ENCODE results near the gene FXYD1.

The FXYD1 gene

DNA sequence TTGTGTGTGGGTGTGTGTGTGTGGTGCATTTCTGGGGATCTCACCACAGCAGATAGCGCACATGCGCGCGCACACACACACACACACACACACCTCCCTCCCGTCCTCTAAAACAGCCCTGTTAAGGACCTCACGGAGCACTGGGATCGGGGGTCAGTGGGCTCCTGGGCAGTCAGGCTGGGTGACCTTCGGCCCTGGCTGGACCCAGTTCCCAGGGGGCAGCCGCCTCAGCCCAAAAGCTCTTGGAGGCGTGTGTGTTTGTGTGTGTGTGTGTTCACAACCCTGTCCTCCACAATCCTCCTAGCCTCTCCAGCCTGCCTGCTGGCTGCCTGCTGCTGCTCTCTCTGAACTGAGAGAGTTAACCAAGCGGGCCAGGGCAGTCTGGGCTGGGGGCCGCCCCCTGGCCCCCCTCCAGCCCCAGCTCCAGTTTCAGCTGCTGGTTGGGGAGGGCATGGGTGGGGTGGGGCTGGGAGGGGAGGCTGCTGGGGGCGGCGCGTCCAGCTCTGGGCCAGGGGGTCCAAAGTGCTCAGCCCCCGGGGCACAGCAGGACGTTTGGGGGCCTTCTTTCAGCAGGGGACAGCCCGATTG, at the start of gene FXYD1:
TSS of gene FXYD1 (plus strand) at position 520 of the 588 bp plus-strand sequence. CDS start 1,256 bp downstream, outside the sequence.
- Histone ChIP-seq H3K36me3 (ENCODE audit: control insufficient read depth, insufficient read depth, low read length) (no peaks in the 10 kb centered on the region), H3K27ac (ENCODE audit: low read depth, low read length) (peak within 1 kb of the TSS; percentile 87), H3K4me1 (ENCODE audit: control insufficient read depth, insufficient read depth, low read length) (no peaks in the 10 kb centered on the region), H3K9ac (ENCODE audit: low read length) (peak within 1 kb of the TSS; percentile 32), H3K27me3 (ENCODE audit: control insufficient read depth, insufficient read depth, low read length) (peaks cover 5% of the 10 kb centered on the region), H3K4me3 (ENCODE audit: low read length) (peak within 1 kb of the TSS; percentile 63)

- Histone ChIP-seq H3K36me3 (ENCODE audit: control insufficient read depth, insufficient read depth, low read length) (no peaks in the 10 kb centered on the region), H3K4me3 (ENCODE audit: low read length) (no peak overlapping the region), H3K4me1 (ENCODE audit: control insufficient read depth, insufficient read depth, low read length) (no peaks in the 10 kb centered on the region), H3K27me3 (ENCODE audit: control insufficient read depth, insufficient read depth, low read length) (no peaks in the 10 kb centered on the region), H3K9ac (ENCODE audit: low read length) (no peak overlapping the region), H3K27ac (ENCODE audit: low read depth, low read length) (no peak overlapping the region)
Measured at GRCh38 chr19:35089554-35089953, 49.1 kb upstream of the FXYD1 start.

GRCh38 chr19:35090160-35090505, 48.5 kb upstream of the FXYD1 start:
- Histone ChIP-seq H3K36me3 (ENCODE audit: control insufficient read depth, insufficient read depth, low read length) (no peaks in the 10 kb centered on the region), H3K27ac (ENCODE audit: low read depth, low read length) (no peak overlapping the region), H3K9ac (ENCODE audit: low read length) (no peak overlapping the region), H3K4me3 (ENCODE audit: low read length) (no peak overlapping the region), H3K4me1 (ENCODE audit: control insufficient read depth, insufficient read depth, low read length) (no peaks in the 10 kb centered on the region), H3K27me3 (ENCODE audit: control insufficient read depth, insufficient read depth, low read length) (no peaks in the 10 kb centered on the region)

- Histone ChIP-seq H3K4me1 (ENCODE audit: control insufficient read depth, insufficient read depth, low read length) (no peaks in the 10 kb centered on the region), H3K4me3 (ENCODE audit: low read length) (no peak overlapping the region), H3K36me3 (ENCODE audit: control insufficient read depth, insufficient read depth, low read length) (no peaks in the 10 kb centered on the region), H3K9ac (ENCODE audit: low read length) (no peak overlapping the region), H3K27me3 (ENCODE audit: control insufficient read depth, insufficient read depth, low read length) (no peaks in the 10 kb centered on the region), H3K27ac (ENCODE audit: low read depth, low read length) (no peak overlapping the region)
Measured at GRCh38 chr19:35090506-35091214, 48.0 kb upstream of the FXYD1 start.

GRCh38 chr19:35093430-35093829, 45.2 kb upstream of the FXYD1 start:
- Histone ChIP-seq H3K9ac (ENCODE audit: low read length) (no peak overlapping the region), H3K27me3 (ENCODE audit: control insufficient read depth, insufficient read depth, low read length) (no peaks in the 10 kb centered on the region), H3K27ac (ENCODE audit: low read depth, low read length) (no peak overlapping the region), H3K4me3 (ENCODE audit: low read length) (no peak overlapping the region), H3K36me3 (ENCODE audit: control insufficient read depth, insufficient read depth, low read length) (no peaks in the 10 kb centered on the region), H3K4me1 (ENCODE audit: control insufficient read depth, insufficient read depth, low read length) (no peaks in the 10 kb centered on the region)

DNA sequence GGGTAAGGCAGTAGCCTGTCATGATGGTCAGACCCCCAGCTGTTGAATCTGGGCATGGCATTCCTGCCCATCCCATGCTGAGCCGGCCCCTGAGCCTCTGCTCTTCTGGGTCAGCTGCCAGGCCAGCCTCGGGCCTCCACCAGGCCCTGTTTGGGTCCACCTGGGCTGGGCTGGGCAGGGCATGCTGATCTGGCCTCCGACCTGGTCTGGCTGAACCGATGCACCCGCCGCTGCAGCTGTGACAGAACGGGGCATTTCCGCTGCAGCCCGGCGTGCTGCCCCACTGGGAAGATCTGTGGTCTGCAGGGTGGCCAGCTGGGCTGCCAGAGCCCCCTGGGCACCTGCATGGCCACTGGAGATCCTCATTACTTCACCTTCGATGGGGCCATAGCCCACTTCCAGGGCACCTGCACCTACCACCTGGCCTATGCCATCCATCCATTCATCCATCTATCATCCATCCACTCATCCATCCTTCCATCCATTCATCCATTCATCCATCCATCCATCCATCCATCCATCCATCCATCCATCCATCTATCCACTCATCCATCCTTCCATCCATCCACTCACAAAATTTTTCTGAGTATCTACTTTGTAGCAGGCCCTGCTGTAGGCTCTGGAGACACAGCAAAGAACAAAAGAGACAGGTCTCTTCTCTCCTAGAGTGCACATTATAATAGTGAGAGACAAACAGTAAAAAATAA, 44.5 kb upstream of the FXYD1 start:
- Histone ChIP-seq H3K36me3 (ENCODE audit: control insufficient read depth, insufficient read depth, low read length) (no peaks in the 10 kb centered on the region), H3K27me3 (ENCODE audit: control insufficient read depth, insufficient read depth, low read length) (no peaks in the 10 kb centered on the region), H3K9ac (ENCODE audit: low read length) (no peak overlapping the region), H3K27ac (ENCODE audit: low read depth, low read length) (no peak overlapping the region), H3K4me1 (ENCODE audit: control insufficient read depth, insufficient read depth, low read length) (no peaks in the 10 kb centered on the region), H3K4me3 (ENCODE audit: low read length) (no peak overlapping the region)

DNA sequence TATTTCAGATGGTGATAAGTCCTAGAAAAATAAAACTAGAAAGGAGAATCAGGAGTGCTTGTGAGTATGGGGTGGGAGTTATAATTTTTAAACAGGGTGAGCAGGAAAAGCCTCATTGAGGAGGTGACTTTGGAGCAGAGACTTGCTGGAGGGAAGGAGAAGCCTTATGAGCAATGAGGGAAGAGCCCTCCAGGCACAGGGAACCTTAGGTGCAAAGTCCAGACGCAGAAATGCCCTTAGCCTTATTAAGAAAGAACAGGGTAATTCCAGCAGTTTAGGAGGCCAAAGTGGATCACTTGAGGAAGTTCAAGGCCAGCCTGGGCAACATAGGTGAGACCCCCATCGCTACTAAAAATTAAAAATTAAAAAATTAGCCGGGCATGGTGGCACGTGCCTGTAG, 44.0 kb upstream of the FXYD1 start:
- Histone ChIP-seq H3K27me3 (ENCODE audit: control insufficient read depth, insufficient read depth, low read length) (no peaks in the 10 kb centered on the region), H3K27ac (ENCODE audit: low read depth, low read length) (no peak overlapping the region), H3K36me3 (ENCODE audit: control insufficient read depth, insufficient read depth, low read length) (no peaks in the 10 kb centered on the region), H3K4me1 (ENCODE audit: control insufficient read depth, insufficient read depth, low read length) (no peaks in the 10 kb centered on the region), H3K4me3 (ENCODE audit: low read length) (no peak overlapping the region), H3K9ac (ENCODE audit: low read length) (no peak overlapping the region)

- H3K9ac ChIP-seq (ENCODE audit: low read length) = no peak overlapping the region
- no peak overlapping the region for H3K4me3 ChIP-seq (ENCODE audit: low read length)
- no peak overlapping the region for H3K27ac ChIP-seq (ENCODE audit: low read depth, low read length)
- H3K4me1 ChIP-seq (ENCODE audit: control insufficient read depth, insufficient read depth, low read length) = no peaks in the 10 kb centered on the region
- no peaks in the 10 kb centered on the region for H3K36me3 ChIP-seq (ENCODE audit: control insufficient read depth, insufficient read depth, low read length)
- H3K27me3 ChIP-seq (ENCODE audit: control insufficient read depth, insufficient read depth, low read length) = no peaks in the 10 kb centered on the region
Measured at GRCh38 chr19:35095667-35096368, 42.8 kb upstream of the FXYD1 start.

DNA sequence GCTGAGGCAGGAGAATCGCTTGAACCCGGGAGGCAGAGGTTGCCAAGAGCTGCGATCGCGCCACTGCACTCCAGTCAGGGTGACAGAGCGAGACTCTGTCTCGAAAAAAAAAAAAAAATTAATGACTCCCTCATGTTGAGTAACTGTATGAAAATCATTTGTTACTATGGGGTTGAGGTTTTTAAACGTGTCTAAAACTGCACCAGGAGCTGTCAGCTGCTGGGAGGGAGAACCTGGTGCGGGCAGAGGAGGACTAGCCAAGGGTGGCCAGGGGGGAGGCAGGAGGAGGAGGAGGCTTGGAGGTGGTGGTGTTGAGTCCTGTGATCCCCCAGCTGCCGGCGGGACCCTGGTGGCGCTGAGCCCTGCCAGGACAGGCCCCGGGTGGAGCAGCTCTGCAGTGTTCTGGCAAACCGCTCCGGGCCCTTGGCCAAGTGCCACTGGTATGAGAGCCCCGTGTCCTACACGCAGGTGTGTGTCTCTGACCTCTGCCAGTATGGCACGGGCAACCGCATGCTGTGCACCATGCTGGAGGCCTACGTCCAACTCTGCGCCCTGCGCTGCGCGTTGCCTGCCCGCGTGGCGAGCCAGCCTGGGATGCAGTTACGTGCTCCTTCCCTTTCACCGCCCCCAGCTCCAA, 40.1 kb upstream of the FXYD1 start:
- H3K27me3 ChIP-seq (ENCODE audit: control insufficient read depth, insufficient read depth, low read length) = no peaks in the 10 kb centered on the region
- no peaks in the 10 kb centered on the region for H3K36me3 ChIP-seq (ENCODE audit: control insufficient read depth, insufficient read depth, low read length)
- no peak overlapping the region for H3K27ac ChIP-seq (ENCODE audit: low read depth, low read length)
- H3K9ac ChIP-seq (ENCODE audit: low read length) = no peak overlapping the region
- H3K4me3 ChIP-seq (ENCODE audit: low read length) = no peak overlapping the region
- no peaks in the 10 kb centered on the region for H3K4me1 ChIP-seq (ENCODE audit: control insufficient read depth, insufficient read depth, low read length)

DNA sequence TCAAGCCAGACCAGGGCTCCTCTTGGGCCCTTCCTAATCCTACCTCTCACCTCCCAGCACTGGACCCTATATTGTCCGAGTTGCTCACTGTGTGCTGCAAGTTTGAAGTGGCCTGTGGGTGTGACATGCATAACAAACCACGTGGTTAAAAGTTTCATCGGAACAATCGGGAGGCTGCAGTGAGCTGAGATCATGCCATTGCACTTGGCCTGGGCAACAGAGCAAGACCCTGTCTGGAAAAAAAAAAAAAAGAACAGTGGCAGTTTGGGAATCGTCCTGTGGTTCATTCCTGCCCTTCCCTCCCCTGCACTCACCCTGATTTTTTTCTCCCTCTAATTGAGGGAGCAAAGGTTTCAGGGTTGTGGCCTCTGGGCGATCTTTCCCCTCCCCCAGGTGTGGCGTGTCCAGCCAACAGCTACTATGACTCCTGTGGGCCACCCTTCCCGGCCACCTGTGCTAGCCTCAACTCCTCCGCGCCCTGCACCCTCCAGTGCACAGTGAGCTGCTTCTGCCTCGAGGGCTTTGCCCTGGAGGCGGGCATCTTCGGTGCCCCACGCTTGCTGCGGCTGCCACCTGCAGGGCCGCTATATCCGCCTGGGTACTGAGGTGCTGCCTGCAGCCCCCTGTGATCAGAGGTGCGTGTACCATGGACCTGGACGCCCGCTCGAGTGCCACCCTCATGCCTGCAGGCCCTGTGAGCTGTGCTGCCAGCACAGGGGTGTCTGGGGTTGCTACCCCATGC, 39.3 kb upstream of the FXYD1 start:
- H3K27me3 ChIP-seq (ENCODE audit: control insufficient read depth, insufficient read depth, low read length) = no peaks in the 10 kb centered on the region
- H3K27ac ChIP-seq (ENCODE audit: low read depth, low read length) = no peak overlapping the region
- no peak overlapping the region for H3K4me3 ChIP-seq (ENCODE audit: low read length)
- H3K4me1 ChIP-seq (ENCODE audit: control insufficient read depth, insufficient read depth, low read length) = no peaks in the 10 kb centered on the region
- H3K36me3 ChIP-seq (ENCODE audit: control insufficient read depth, insufficient read depth, low read length) = no peaks in the 10 kb centered on the region
- H3K9ac ChIP-seq (ENCODE audit: low read length) = no peak overlapping the region

GRCh38 chr19:35099897-35100275, 38.7 kb upstream of the FXYD1 start:
- no peak overlapping the region for H3K9ac ChIP-seq (ENCODE audit: low read length)
- no peaks in the 10 kb centered on the region for H3K27me3 ChIP-seq (ENCODE audit: control insufficient read depth, insufficient read depth, low read length)
- no peak overlapping the region for H3K4me3 ChIP-seq (ENCODE audit: low read length)
- H3K27ac ChIP-seq (ENCODE audit: low read depth, low read length) = no peak overlapping the region
- H3K36me3 ChIP-seq (ENCODE audit: control insufficient read depth, insufficient read depth, low read length) = no peaks in the 10 kb centered on the region
- H3K4me1 ChIP-seq (ENCODE audit: control insufficient read depth, insufficient read depth, low read length) = no peaks in the 10 kb centered on the region

All from rectal smooth muscle tissue (tissue), 1 donor.